HG03066 (cell line): Measurements from ENCODE around the gene PAQR8.

ENCODE experiments used
- ATAC-seq: cut with Tn5 transposase; IDR thresholded peaks from one replicate; pipeline ENCODE4 v1.9.1; 2021; ENCODE audit warnings: low read depth; ENCODE audit not compliant: unreplicated experiment

PAQR8 gene

DNA sequence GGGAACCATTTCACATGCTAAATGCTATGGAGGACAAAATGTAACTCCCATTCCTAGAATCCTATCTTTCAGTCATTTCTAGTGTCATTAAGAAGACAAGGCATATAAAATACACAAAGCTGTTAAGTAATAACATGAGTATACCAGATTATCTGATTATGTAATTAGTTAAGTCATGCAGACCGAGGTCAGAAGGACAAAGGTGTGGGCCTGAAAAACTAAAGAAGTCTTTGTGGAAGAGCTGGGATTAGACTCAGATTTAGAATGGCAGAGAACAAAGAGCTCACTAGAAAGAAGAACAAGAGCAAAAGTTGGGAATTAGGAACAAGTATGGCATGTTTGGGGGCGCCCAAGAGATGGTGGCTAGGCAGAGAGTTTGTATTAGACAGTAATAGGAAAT is 95.1 kb downstream of the PAQR8 start:
- ATAC-seq = no peak
